K562 (cell line): Measurements from ENCODE around the gene FAXC. TPM values are rescaled to one million over a fixed set of nuclear protein-coding genes. Genes with fewer than 3 reads are reported as not detected.

ENCODE experiments used
- ATAC-seq: fragments of 200-7000 bp; cut with Tn5 transposase; 3 replicates; pipeline ENCODE4 v1.9.1; 2020; ENCODE audit warnings: moderate library complexity
- BruUV-seq: library from RNA; stranded (reverse); fragments of 400-500 nt; replicated peaks from 2 replicates; lab custom pipeline; 2021; lab: Mats Ljungman, UMichigan
- CTCF ChIA-PET: fragments of 300-600 bp; formaldehyde crosslinking; extraction: SDS; loops from one replicate; lab custom pipeline; 2021; ENCODE audit warnings: low intra/inter-chr PET ratio; lab: Yijun Ruan, JAX
- POLR2A ChIA-PET: fragments of 300-600, 350-650 bp; sonication (Branson Sonifier 250); formaldehyde crosslinking; extraction: SDS; loops from one replicate; lab custom pipeline; 2021; ENCODE audit warnings: antibody characterized with exemption, inconsistent platforms; lab: Yijun Ruan, JAX
- DNase-seq, 4 experiments: peaks; one replicate each; pipeline versions ENCODE4 v3.0.0 to v3.0.0-alpha.2; 2011 to 2018; ENCODE audit warnings: low spot score in 3 of 4, mixed read lengths in 3 of 4; ENCODE audit errors: extremely low read depth in 1 of 4
- FAIRE-seq: peaks from 2 replicates; lab custom pipeline; 2011; peaks lifted over from hg19 to GRCh38; lab: Jason Lieb, UNC
- H2AFZ ChIP-seq: 2 replicates; pipeline ENCODE4 v1.6.0; 2011; ENCODE audit warnings: low read depth, low read length, control low read depth, inconsistent platforms
- H3K27ac ChIP-seq: fragments of 200-600 bp; 3 replicates; pipeline ENCODE4 v1.8.0; 2011; ENCODE audit warnings: low read depth, mild to moderate bottlenecking, control low read depth, inconsistent platforms, low read length, moderate library complexity, mixed read lengths; ENCODE audit errors: extremely low read depth
- H3K27me3 ChIP-seq, 2 experiments: fragments of 300-600 bp in 1 of 2; 2 replicates in 1 of 2; 3 replicates in 1 of 2; pipeline versions ENCODE4 v1.6.0 to v1.8.0; 2011; ENCODE audit warnings: inconsistent platforms in 2 of 2, low read length in 2 of 2, mild to moderate bottlenecking in 1 of 2, mixed read lengths in 1 of 2, moderate library complexity in 1 of 2; ENCODE audit not compliant: control insufficient read depth in 2 of 2, insufficient read depth in 2 of 2
- H3K36me3 ChIP-seq: fragments of 300-600 bp; 3 replicates; pipeline ENCODE4 v1.8.0; 2011; ENCODE audit warnings: mild to moderate bottlenecking, low read length, inconsistent platforms; ENCODE audit not compliant: control insufficient read depth, insufficient read depth
- H3K4me1 ChIP-seq, 2 experiments: fragments of 200-600 bp in 1 of 2; replicated peaks in 1 of 2; 2 replicates in 1 of 2; 3 replicates in 1 of 2; pipeline versions ENCODE4 v1.5.1 to v1.8.0; 2011; ENCODE audit warnings: inconsistent platforms in 2 of 2, low read length in 2 of 2, mild to moderate bottlenecking in 1 of 2, mixed read lengths in 1 of 2, moderate library complexity in 1 of 2; ENCODE audit not compliant: control insufficient read depth in 2 of 2, insufficient read depth in 2 of 2
- H3K4me2 ChIP-seq: 2 replicates; pipeline ENCODE4 v1.6.1; 2011; ENCODE audit warnings: low read length, control low read depth, inconsistent platforms, mixed read lengths; ENCODE audit not compliant: insufficient read depth
- H3K4me3 ChIP-seq: fragments of 200-600 bp; sonication (generic), shearing (Covaris generic); 2 replicates; pipeline ENCODE4 v1.5.1; 2016; ENCODE audit warnings: control low read depth, inconsistent platforms
- H3K79me2 ChIP-seq: fragments of 200-600 bp; 3 replicates; pipeline ENCODE4 v1.8.0; 2011; ENCODE audit warnings: low read length, inconsistent platforms; ENCODE audit not compliant: control insufficient read depth, insufficient read depth
- H3K9ac ChIP-seq, 2 experiments: 2 replicates each; pipeline versions ENCODE4 v1.6.0 to v1.6.1; 2011; ENCODE audit warnings: low read depth in 2 of 2, low read length in 2 of 2, control low read depth in 1 of 2, inconsistent platforms in 1 of 2, mild to moderate bottlenecking in 1 of 2, mixed read lengths in 1 of 2; ENCODE audit not compliant: insufficient read depth in 1 of 2
- H3K9me1 ChIP-seq: one replicate; pipeline ENCODE4 v1.6.0; 2011; ENCODE audit warnings: inconsistent platforms, mild to moderate bottlenecking, low read length, moderate library complexity; ENCODE audit not compliant: control insufficient read depth, insufficient read depth
- H3K9me3 ChIP-seq: replicated peaks from 2 replicates; pipeline ENCODE4 v1.5.1; 2011; ENCODE audit warnings: low read depth, low read length, inconsistent platforms; ENCODE audit not compliant: control insufficient read depth, insufficient read depth
- H4K20me1 ChIP-seq: replicated peaks from 2 replicates; pipeline ENCODE4 v1.6.1; 2011; ENCODE audit warnings: low read length, inconsistent platforms, mixed read lengths; ENCODE audit not compliant: control insufficient read depth, insufficient read depth
- MAFF ChIP-seq: IDR thresholded peaks from 2 replicates; pipeline ENCODE4 v1.6.1; 2012; ENCODE audit warnings: low read length, improper control_type of control experiment
- MAFK ChIP-seq: IDR thresholded peaks from 2 replicates; pipeline ENCODE4 v1.6.1; 2011; ENCODE audit warnings: low read length, improper control_type of control experiment
- MECOM ChIP-seq: fragments of 250-450 bp; sonication (Bioruptor Pico); IDR thresholded peaks from 2 replicates; pipeline ENCODE4 v1.8.0; 2022; ENCODE audit warnings: inconsistent platforms
- MYC ChIP-seq, 2 experiments: fragments of 250-450 bp in 1 of 2; sonication (Bioruptor Pico) in 1 of 2; IDR thresholded peaks; 2 replicates each; pipeline versions ENCODE4 v1.5.1 to v1.6.1; 2012 to 2021; ENCODE audit warnings: low read depth in 2 of 2, borderline replicate concordance in 1 of 2, improper control_type of control experiment in 1 of 2, low read length in 1 of 2, mild to moderate bottlenecking in 1 of 2, moderate library complexity in 1 of 2
- ZNF316 ChIP-seq: fragments of 450-650 bp; IDR thresholded peaks from 2 replicates; pipeline ENCODE4 v1.6.1; 2016
- WGBS: fragments of 100-300 bp; shearing (Covaris generic); methylation state at CpG from one replicate; pipeline ENCODE4 v1.1.6; 2016; ENCODE audit warnings: low coverage, mixed read lengths; ENCODE audit not compliant: insufficient coverage; ENCODE audit errors: missing lambda C conversion rate; 5-methylcytosine and 5-hydroxymethylcytosine counted together
- in situ Hi-C: fragments of 300-500 bp; cut with MboI; formaldehyde crosslinking; loops from 4 replicates; pipeline ENCODE4 v1.15.0; 2018; ENCODE audit warnings: inconsistent platforms, mixed read lengths
- intact Hi-C: fragments of 100-400 bp; cut with micrococcal nuclease; formaldehyde crosslinking; loops from 2 replicates; pipeline ENCODE4 v1.14.2; 2022
- polyA plus RNA-seq, 8 experiments: library from polyadenylated mRNA; depleted of rRNA in 4 of 8; stranded (reverse) in 5 of 8; unstranded in 3 of 8; fragments of >200 nt; fragmentation: Nextera tagmentation in 2 of 8; fragmentation: Illumina TruSeq in 1 of 8; extraction: Ambion mirVana in 2 of 8; extraction: Trizol in 1 of 8; gene quantifications; 2 replicates each; pipeline versions ENCODE4 v1.2.1 to v1.2.3, GENCODE V29; 2011 to 2014; ENCODE audit warnings: inconsistent platforms in 1 of 8, missing spikeins in 1 of 8
- total RNA-seq, 7 experiments: library from RNA; depleted of rRNA in 6 of 7; stranded (reverse); fragments of >200 nt in 6 of 7; fragmentation: Illumina TruSeq in 2 of 7; extraction: Trizol in 2 of 7; gene quantifications; 2 replicates each; pipeline versions ENCODE4 v1.2.1 to v1.2.3, GENCODE V29; 2011 to 2021; ENCODE audit warnings: low replicate concordance in 1 of 7
- TF ChIP-seq, protein P1 (sequence below): fragments of 450-650 bp; formaldehyde crosslinking; IDR thresholded peaks from 2 replicates; pipeline ENCODE4 v1.4.0; 2022; ENCODE audit warnings: mild to moderate bottlenecking, moderate library complexity

The FAXC gene
- total and polyA plus RNA-seq, 9 of the 15 experiments (the other 6 are each of a cell fraction or from before 2014, with no cell fraction given): 0.06 to 0.40 (median 0.13) TPM; not detected in 5

DNA sequence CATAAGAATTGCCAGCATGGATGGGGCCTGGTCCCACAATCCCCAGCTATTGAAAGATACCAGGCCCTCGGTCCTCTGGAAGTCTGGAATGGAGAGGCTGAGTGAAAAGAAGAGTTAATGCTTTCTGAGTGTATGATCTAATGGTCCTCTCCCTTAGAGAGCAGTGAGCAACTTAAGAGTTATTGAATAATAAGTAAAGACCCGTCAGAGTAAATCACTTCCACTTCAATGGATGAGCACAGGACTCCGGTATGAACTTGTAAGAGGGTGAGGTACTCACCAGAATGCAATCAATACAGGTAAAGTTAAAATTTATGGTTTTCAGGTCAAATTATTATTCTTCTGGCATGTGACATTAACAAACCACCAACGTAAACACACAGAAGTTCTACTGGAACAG, 39.9 kb downstream of the FAXC start (continued):
- TF ChIP-seq, protein P1, sequence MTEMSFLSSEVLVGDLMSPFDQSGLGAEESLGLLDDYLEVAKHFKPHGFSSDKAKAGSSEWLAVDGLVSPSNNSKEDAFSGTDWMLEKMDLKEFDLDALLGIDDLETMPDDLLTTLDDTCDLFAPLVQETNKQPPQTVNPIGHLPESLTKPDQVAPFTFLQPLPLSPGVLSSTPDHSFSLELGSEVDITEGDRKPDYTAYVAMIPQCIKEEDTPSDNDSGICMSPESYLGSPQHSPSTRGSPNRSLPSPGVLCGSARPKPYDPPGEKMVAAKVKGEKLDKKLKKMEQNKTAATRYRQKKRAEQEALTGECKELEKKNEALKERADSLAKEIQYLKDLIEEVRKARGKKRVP (CRISPR knock-in tag): no peak
- TF ChIP-seq MYC (IDR thresholded peaks at IDR 0.05; ENCODE audit: low read depth, low read length) (no peak), MYC (CRISPR knock-in tag; IDR thresholded peaks at IDR 0.05; ENCODE audit: borderline replicate concordance, low read depth) (no peak)

DNA sequence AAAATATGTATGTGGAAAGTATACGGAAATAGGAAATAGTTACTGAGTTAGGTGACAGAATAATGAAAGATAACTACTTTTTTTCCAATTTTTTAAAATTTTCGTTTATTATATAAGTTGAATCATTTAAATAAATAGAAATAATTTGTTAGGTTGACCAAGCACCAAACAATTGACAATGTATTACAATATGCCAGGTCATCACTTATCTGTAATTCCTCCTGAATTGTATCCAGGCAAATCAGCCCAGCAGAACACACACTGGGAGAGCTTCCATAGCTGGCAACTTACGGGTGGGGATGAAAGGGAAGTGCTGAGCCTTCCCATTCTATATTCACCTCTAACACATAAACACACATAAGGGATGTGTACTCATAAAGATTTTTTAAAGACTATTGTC, 40.7 kb downstream of the FAXC start:
- no peak overlapping the region for H2AFZ ChIP-seq
- WGBS: 3% methylated on average over 3 of the region's 3 CpGs
- no peaks in the 10 kb centered on the region for H3K79me2 ChIP-seq
- CTCF ChIA-PET: no interaction called here
- H3K9ac ChIP-seq: no peak overlapping the region
- FAIRE-seq (no peak), DNase-seq (no peak), ATAC-seq (no peak)
- H4K20me1 ChIP-seq: no peaks in the 10 kb centered on the region
- H3K27me3 ChIP-seq: peaks cover 5 to 20% of the 10 kb centered on the region in 2 experiments; a peak in 4 of 5 replicates
- H3K9me3 ChIP-seq: no peaks in the 10 kb centered on the region
- no TSS peak for BruUV-seq
- POLR2A ChIA-PET: interaction anchor here (0.6 to 1.1 kb wide), 2 partner anchors 12 to 14 kb away, joined by 3 read pairs; no protein-coding TSS in a partner anchor
- intact Hi-C loops: no loop called here
- H3K27ac ChIP-seq: no peak overlapping the region
- TF ChIP-seq MAFK (peak; percentile 20; the same call in 1 of the 2 replicates), MAFF (peak; percentile 48; the same call in 1 of the 2 replicates), MECOM (CRISPR knock-in tag) (no peak), ZNF316 (peak; percentile 52; the same call in 1 of the 2 replicates)
- H3K4me1 ChIP-seq: no peaks in the 10 kb centered on the region
- H3K36me3 ChIP-seq: no peaks in the 10 kb centered on the region
- in situ Hi-C loops: no loop called here
- H3K4me3 ChIP-seq: no peak overlapping the region
- peaks cover 3% of the 10 kb centered on the region for H3K9me1 ChIP-seq
- no peak overlapping the region for H3K4me2 ChIP-seq
